H1 (cell line): ENCODE data around the gene HMOX2. TPM values are rescaled to one million over a fixed set of nuclear protein-coding genes. Genes with fewer than 3 reads are reported as not detected.

Experiments
- CTCF ChIA-PET: fragments of 300-600 bp; sonication (Branson Sonifier 250); formaldehyde crosslinking; loops from one replicate; lab custom pipeline; 2021; ENCODE audit not compliant: partially characterized antibody; lab: Charles Lee
- POLR2A ChIA-PET: fragments of 300-600 bp; sonication (Branson Sonifier 250); formaldehyde crosslinking; loops from one replicate; lab custom pipeline; 2021; ENCODE audit warnings: inconsistent platforms; ENCODE audit not compliant: partially characterized antibody; lab: Charles Lee
- DNase-seq, 2 experiments: peaks; one replicate each; pipeline versions ENCODE4 v3.0.0 to v3.0.0-alpha.2; 2010 to 2022; ENCODE audit warnings: low spot score in 2 of 2, low read depth in 1 of 2, mixed read lengths in 1 of 2
- FAIRE-seq: peaks from 2 replicates; lab custom pipeline; 2011; peaks lifted over from hg19 to GRCh38; lab: Jason Lieb, UNC
- H2AFZ ChIP-seq: 2 replicates; pipeline ENCODE4 v1.8.1; 2012; ENCODE audit warnings: low read length, inconsistent platforms
- H2AK5ac ChIP-seq: 2 replicates; pipeline ENCODE4 v1.6.1; 2013; ENCODE audit warnings: low read depth, low read length
- H2BK120ac ChIP-seq: replicated peaks from 2 replicates; pipeline ENCODE3; 2013; ENCODE audit warnings: low read depth, low read length, inconsistent platforms
- H2BK12ac ChIP-seq: 2 replicates; pipeline ENCODE4 v1.6.1; 2013; ENCODE audit warnings: low read depth, low read length
- H2BK15ac ChIP-seq: 2 replicates; pipeline ENCODE4 v1.6.1; 2013; ENCODE audit warnings: low read length
- H2BK20ac ChIP-seq: 2 replicates; pipeline ENCODE4 v1.6.1; 2013; ENCODE audit warnings: low read length
- H2BK5ac ChIP-seq: 2 replicates; pipeline ENCODE4 v1.6.1; 2013; ENCODE audit warnings: low read depth, low read length
- H3K14ac ChIP-seq: 2 replicates; pipeline ENCODE4 v1.6.1; 2013; ENCODE audit warnings: inconsistent platforms; ENCODE audit not compliant: insufficient read length
- H3K18ac ChIP-seq: 2 replicates; pipeline ENCODE4 v1.6.1; 2013; ENCODE audit warnings: low read length; ENCODE audit errors: extremely low read depth
- H3K23ac ChIP-seq: 2 replicates; pipeline ENCODE4 v1.6.1; 2013; ENCODE audit warnings: inconsistent platforms; ENCODE audit not compliant: insufficient read length
- H3K23me2 ChIP-seq: 2 replicates; pipeline ENCODE4 v1.6.1; 2013; ENCODE audit warnings: low read depth, low read length
- H3K27ac ChIP-seq: 2 replicates; pipeline ENCODE4 v1.6.1; 2011; ENCODE audit warnings: low read depth, low read length, inconsistent platforms
- H3K27me3 ChIP-seq, 4 experiments: replicated peaks in 1 of 4; 1 replicate in 1 of 4; 2 replicates in 3 of 4; pipeline versions ENCODE4 v1.6.1 to v1.8.1; 2011 to 2013; ENCODE audit warnings: low read length in 3 of 4, mild to moderate bottlenecking in 3 of 4, inconsistent platforms in 2 of 4, mixed read lengths in 2 of 4, moderate library complexity in 1 of 4; ENCODE audit not compliant: control insufficient read depth in 3 of 4, insufficient read depth in 3 of 4; ENCODE audit errors: extremely low read depth in 1 of 4
- H3K36me3 ChIP-seq, 4 experiments: 2 replicates each; pipeline versions ENCODE4 v1.6.1 to v1.8.1; 2011 to 2013; ENCODE audit warnings: mild to moderate bottlenecking in 4 of 4, low read length in 3 of 4, moderate library complexity in 2 of 4, control low read depth in 1 of 4, inconsistent platforms in 1 of 4; ENCODE audit not compliant: insufficient read depth in 4 of 4, control insufficient read depth in 2 of 4
- H3K4ac ChIP-seq: replicated peaks from 2 replicates; pipeline ENCODE3; 2013; ENCODE audit warnings: low read length, low read depth, mixed read lengths, inconsistent platforms; ENCODE audit not compliant: insufficient read length
- H3K4me1 ChIP-seq, 4 experiments: replicated peaks in 1 of 4; 1 replicate in 1 of 4; 2 replicates in 3 of 4; pipeline versions ENCODE4 v1.6.1 to v1.8.1; 2011 to 2013; ENCODE audit warnings: low read length in 3 of 4, inconsistent platforms in 2 of 4, mixed read lengths in 1 of 4; ENCODE audit not compliant: insufficient read depth in 4 of 4, control insufficient read depth in 3 of 4
- H3K4me2 ChIP-seq, 2 experiments: 2 replicates each; pipeline versions ENCODE4 v1.6.1 to v1.8.1; 2011 to 2013; ENCODE audit warnings: low read depth in 2 of 2, low read length in 2 of 2, control low read depth in 1 of 2, inconsistent platforms in 1 of 2, mild to moderate bottlenecking in 1 of 2; ENCODE audit not compliant: insufficient read depth in 1 of 2
- H3K4me3 ChIP-seq, 4 experiments: fragments of 200-600, 300-600 bp in 1 of 4; sonication (generic), shearing (Covaris generic), sonication (Bioruptor Twin) in 1 of 4; 2 replicates each; pipeline versions ENCODE4 v1.5.1 to v1.8.1; 2011 to 2016; ENCODE audit warnings: low read length in 4 of 4, low read depth in 3 of 4, control low read depth in 2 of 4, inconsistent platforms in 2 of 4, mild to moderate bottlenecking in 2 of 4, mixed read lengths in 1 of 4, moderate library complexity in 1 of 4; ENCODE audit not compliant: insufficient read depth in 2 of 4; ENCODE audit errors: extremely low read depth in 1 of 4
- H3K56ac ChIP-seq: replicated peaks from 2 replicates; pipeline ENCODE3; 2013; ENCODE audit warnings: low read depth, mild to moderate bottlenecking, mixed read lengths, low read length, inconsistent platforms; ENCODE audit not compliant: insufficient read length
- H3K79me1 ChIP-seq: 2 replicates; pipeline ENCODE4 v1.6.1; 2013; ENCODE audit warnings: low read depth, low read length, control low read depth
- H3K79me2 ChIP-seq, 2 experiments: 2 replicates each; pipeline versions ENCODE4 v1.6.1 to v1.8.1; 2012 to 2013; ENCODE audit warnings: low read length in 2 of 2, mild to moderate bottlenecking in 2 of 2, inconsistent platforms in 1 of 2; ENCODE audit not compliant: insufficient read depth in 2 of 2, control insufficient read depth in 1 of 2
- H3K9ac ChIP-seq, 4 experiments: replicated peaks in 1 of 4; 1 replicate in 1 of 4; 2 replicates in 3 of 4; pipeline versions ENCODE4 v1.6.1 to v1.8.1; 2011 to 2013; ENCODE audit warnings: low read depth in 3 of 4, low read length in 3 of 4, control low read depth in 2 of 4, mild to moderate bottlenecking in 2 of 4, moderate library complexity in 2 of 4, inconsistent platforms in 1 of 4; ENCODE audit errors: extremely low read depth in 1 of 4
- H3K9me3 ChIP-seq, 2 experiments: 2 replicates each; pipeline versions ENCODE4 v1.6.1 to v1.8.1; 2012 to 2013; ENCODE audit warnings: mild to moderate bottlenecking in 2 of 2, moderate library complexity in 2 of 2, control low read depth in 1 of 2, inconsistent platforms in 1 of 2, low read depth in 1 of 2, low read length in 1 of 2, mixed read lengths in 1 of 2; ENCODE audit not compliant: insufficient read depth in 2 of 2
- H4K20me1 ChIP-seq, 2 experiments: replicated peaks in 1 of 2; 2 replicates each; pipeline versions ENCODE3 to v1.8.1; 2011 to 2013; ENCODE audit warnings: inconsistent platforms in 2 of 2, low read length in 2 of 2, mild to moderate bottlenecking in 1 of 2; ENCODE audit not compliant: insufficient read depth in 2 of 2, control insufficient read depth in 1 of 2
- H4K5ac ChIP-seq: 2 replicates; pipeline ENCODE4 v1.6.1; 2013; ENCODE audit warnings: low read length, low read depth, mixed read lengths, inconsistent platforms; ENCODE audit not compliant: insufficient read length
- H4K8ac ChIP-seq: 2 replicates; pipeline ENCODE4 v1.8.0; 2013; ENCODE audit warnings: mild to moderate bottlenecking, moderate library complexity, low read length, inconsistent platforms; ENCODE audit not compliant: insufficient read depth; ENCODE audit errors: extremely low read depth
- H4K91ac ChIP-seq: replicated peaks from 2 replicates; pipeline ENCODE3; 2013; ENCODE audit warnings: low read length, mixed read lengths, inconsistent platforms; ENCODE audit not compliant: insufficient read length
- BACH1 ChIP-seq: IDR thresholded peaks from 2 replicates; pipeline ENCODE4 v1.6.1; 2012; ENCODE audit warnings: low read length, improper control_type of control experiment
- CHD2 ChIP-seq: IDR thresholded peaks from 2 replicates; pipeline ENCODE4 v1.6.1; 2012; ENCODE audit warnings: low read length, improper control_type of control experiment
- EGR1 ChIP-seq: IDR thresholded peaks from 2 replicates; pipeline ENCODE4 v1.6.1; 2011; ENCODE audit warnings: low read depth, low read length, borderline replicate concordance
- FOSL1 ChIP-seq: IDR thresholded peaks from 2 replicates; pipeline ENCODE4 v1.6.1; 2011; ENCODE audit warnings: mild to moderate bottlenecking, low read depth, low read length, moderate library complexity; ENCODE audit not compliant: insufficient read depth
- GABPA ChIP-seq: IDR thresholded peaks from 2 replicates; pipeline ENCODE4 v1.6.1; 2011; ENCODE audit warnings: mild to moderate bottlenecking, low read length, moderate library complexity, borderline replicate concordance; ENCODE audit not compliant: insufficient read depth
- POU5F1 ChIP-seq: IDR thresholded peaks from 2 replicates; pipeline ENCODE4 v1.6.1; 2011; ENCODE audit warnings: low read depth, mild to moderate bottlenecking, low read length, moderate library complexity
- RAD21 ChIP-seq, 2 experiments: IDR thresholded peaks in 1 of 2; conservative IDR thresholded peaks in 1 of 2; 2 replicates each; pipeline ENCODE4 v1.6.1; 2011; ENCODE audit warnings: low read depth in 2 of 2, low read length in 2 of 2, improper control_type of control experiment in 1 of 2, inconsistent platforms in 1 of 2, mild to moderate bottlenecking in 1 of 2, moderate library complexity in 1 of 2
- RNF2 ChIP-seq: fragments of 200-900, 300-1000 bp; sonication (generic); IDR thresholded peaks from 2 replicates; pipeline ENCODE4 v1.7.1; 2016; ENCODE audit warnings: borderline replicate concordance, low read depth, mild to moderate bottlenecking, antibody characterized with exemption, low read length; ENCODE audit not compliant: poor library complexity, severe bottlenecking; ENCODE audit errors: missing control alignments
- SP2 ChIP-seq: IDR thresholded peaks from 2 replicates; pipeline ENCODE4 v1.6.1; 2012; ENCODE audit warnings: mild to moderate bottlenecking, low read length, inconsistent platforms
- SRF ChIP-seq: IDR thresholded peaks from 2 replicates; pipeline ENCODE4 v1.6.1; 2011; ENCODE audit warnings: mild to moderate bottlenecking, low read depth, low read length, moderate library complexity
- TAF1 ChIP-seq: IDR thresholded peaks from 2 replicates; pipeline ENCODE4 v1.6.1; 2011; ENCODE audit warnings: mild to moderate bottlenecking, low read depth, low read length
- TBP ChIP-seq: IDR thresholded peaks from 2 replicates; pipeline ENCODE4 v1.6.1; 2011; ENCODE audit warnings: low read depth, low read length, improper control_type of control experiment
- whole genome bisulfite sequencing, 2 experiments: shearing (Covaris generic) in 1 of 2; methylation state at CpG; one replicate each; pipeline versions ENCODE4 v1.1.6 to v1.1.7; 2013 to 2015; ENCODE audit warnings: low lambda C conversion rate in 2 of 2, mixed read lengths in 2 of 2, inconsistent platforms in 1 of 2, low coverage in 1 of 2, missing lambda C conversion rate in 1 of 2; ENCODE audit not compliant: insufficient replicate concordance in 2 of 2, insufficient coverage in 1 of 2, insufficient read length in 1 of 2; ENCODE audit errors: extremely low coverage in 1 of 2, missing lambda C conversion rate in 1 of 2; 5-methylcytosine and 5-hydroxymethylcytosine counted together
- polyA plus RNA-seq, 7 experiments: library from polyadenylated mRNA; depleted of rRNA in 3 of 7; stranded (reverse) in 5 of 7; unstranded in 2 of 7; fragments of >200 nt in 5 of 7; fragments of 200-250 nt in 2 of 7; gene quantifications; 1 replicate in 5 of 7; 2 replicates in 1 of 7; 4 replicates in 1 of 7; pipeline versions ENCODE4 v1.2.1 to v1.2.3, GENCODE V29; 2011 to 2013; ENCODE audit warnings: missing spikeins in 2 of 7, mixed read lengths in 2 of 7
- total RNA-seq: library from RNA; stranded (reverse); fragmentation: NEBNext Ultra II Directional; extraction: Animal tissue kit (Norgen Biotek cat#: 25700); gene quantifications from 2 replicates; pipeline ENCODE4 v1.2.1, GENCODE V29; 2021

HMOX2 gene
- total and polyA plus RNA-seq, 2 of the 8 experiments (the other 6 are each of a cell fraction or from before 2014, with no cell fraction given), result 36.5 to 48.4 TPM

DNA sequence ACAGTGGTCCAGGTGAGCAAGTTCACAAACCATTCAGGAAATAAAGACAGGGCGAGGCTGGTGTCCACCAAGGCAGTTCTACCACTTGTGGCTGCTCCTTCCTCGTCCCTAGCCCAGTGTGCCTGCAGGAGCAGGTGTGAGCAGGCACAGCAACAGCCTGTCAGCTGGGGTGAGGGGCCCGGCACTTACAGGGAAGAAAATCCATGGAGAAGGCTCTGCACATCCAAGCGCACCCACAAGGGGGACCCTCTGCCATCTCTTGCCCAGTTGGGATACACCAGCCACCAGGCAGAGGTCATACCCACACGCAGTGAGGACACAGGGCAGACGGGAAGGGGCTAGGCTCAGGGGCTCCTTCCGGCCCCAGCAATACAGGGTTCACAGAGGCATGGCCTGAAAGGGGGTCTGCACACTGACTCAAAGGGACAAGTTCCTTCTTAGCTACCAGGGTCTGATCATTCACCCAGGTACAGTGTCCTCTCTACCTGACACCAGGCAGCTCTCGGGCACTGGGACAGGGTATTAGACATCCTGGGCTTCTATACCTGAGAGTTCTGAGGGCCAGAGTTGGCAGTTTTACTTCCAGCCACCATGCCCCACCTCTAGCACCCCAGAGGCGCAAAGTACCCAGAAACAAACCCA lies 35.4 kb downstream of the HMOX2 start:
- no peak overlapping the region for H3K18ac ChIP-seq
- H2BK20ac ChIP-seq, result no peak overlapping the region
- no peak overlapping the region for H4K91ac ChIP-seq
- H3K79me1 ChIP-seq, result no peaks in the 10 kb centered on the region; the same call in 1 of the 2 replicates
- no peak overlapping the region for H3K4me3 ChIP-seq
- no peak overlapping the region for H3K4ac ChIP-seq
- H3K4me2 ChIP-seq, result no peak overlapping the region
- H2AFZ ChIP-seq, result no peak overlapping the region
- no peak overlapping the region for H4K8ac ChIP-seq
- H3K56ac ChIP-seq, result no peak overlapping the region
- 58% methylated on average over 9 of the region's 9 CpGs; no CpG with 5 or more reads in 1 of the 2 experiments for WGBS, 2 experiments
- FAIRE-seq (peak; percentile 82), DNase-seq (peak in 1 of 2 experiments; percentile 91)
- no peak overlapping the region for H3K14ac ChIP-seq
- no peak overlapping the region for H3K23ac ChIP-seq
- no peak overlapping the region; the same call in 1 of the 2 replicates for H3K27ac ChIP-seq
- H3K27me3 ChIP-seq, result no peaks in the 10 kb centered on the region
- ChIA-PET CTCF (interaction anchor here (0.6 to 35.4 kb wide), 20 partner anchors 9 to 444 kb away, joined by 3 to 968 read pairs (median 4); partner anchors contain the start of genes C16orf96, CDIP1 and DNAAF8), POLR2A (interaction anchor here (0.7 to 1.8 kb wide), 4 partner anchors 11 to 115 kb away, joined by 3 to 5 read pairs (median 3); no protein-coding TSS in a partner anchor)
- H3K79me2 ChIP-seq, result peaks cover 0 to 5% of the 10 kb centered on the region in 2 experiments; a peak in 1 of 4 replicates
- H3K9me3 ChIP-seq, result no peaks in the 10 kb centered on the region
- H4K5ac ChIP-seq, result no peak overlapping the region
- H2BK5ac ChIP-seq, result no peak overlapping the region
- H3K4me1 ChIP-seq, result peaks cover 0 to 5% (median 2%) of the 10 kb centered on the region in 4 experiments; a peak in 6 of 7 replicates
- H2BK120ac ChIP-seq, result no peak overlapping the region
- H2BK12ac ChIP-seq, result 0 out of 2 replicates have a peak overlapping the region, but pooled peaks have one; percentile 35
- H3K9ac ChIP-seq, result no peak overlapping the region
- H2AK5ac ChIP-seq, result no peak overlapping the region
- no peaks in the 10 kb centered on the region for H3K23me2 ChIP-seq
- H2BK15ac ChIP-seq, result no peak overlapping the region
- H4K20me1 ChIP-seq, result peaks cover 6 to 21% of the 10 kb centered on the region in 2 experiments
- H3K36me3 ChIP-seq, result peaks cover 10 to 20% (median 16%) of the 10 kb centered on the region in 4 experiments; a peak in 6 of 8 replicates
- TF ChIP-seq RNF2, result no peak
- no peak for TF ChIP-seq SP2
- TF ChIP-seq TAF1, result no peak
- peak; percentile 42; the same call in 1 of the 2 replicates for TF ChIP-seq GABPA
- TF ChIP-seq RAD21 (IDR thresholded peaks at IDR 0.05 in 1 of 2, conservative IDR thresholded peaks at IDR 0.05 in 1 of 2; ENCODE audit: low read depth in 2 of 2, low read length in 2 of 2), result peak; percentile 84
- no peak for TF ChIP-seq FOSL1
- TF ChIP-seq POU5F1, result no peak
- TF ChIP-seq EGR1, result no peak
- no peak for TF ChIP-seq SRF
- TF ChIP-seq TBP, result no peak
- no peak for TF ChIP-seq CHD2
- TF ChIP-seq BACH1, result no peak
